Measurements from ENCODE around the gene KIF13A.
"Not testable (repeated sequence)": the region's sequence is repeated elsewhere in the genome, so short reads cannot be mapped to it uniquely, and the experiment has no call there.

Gene KIF13A

GRCh38 chr6:17930321-17930993 lies 57.0 kb downstream of the KIF13A start:
- no peak for DNase-seq

DNA sequence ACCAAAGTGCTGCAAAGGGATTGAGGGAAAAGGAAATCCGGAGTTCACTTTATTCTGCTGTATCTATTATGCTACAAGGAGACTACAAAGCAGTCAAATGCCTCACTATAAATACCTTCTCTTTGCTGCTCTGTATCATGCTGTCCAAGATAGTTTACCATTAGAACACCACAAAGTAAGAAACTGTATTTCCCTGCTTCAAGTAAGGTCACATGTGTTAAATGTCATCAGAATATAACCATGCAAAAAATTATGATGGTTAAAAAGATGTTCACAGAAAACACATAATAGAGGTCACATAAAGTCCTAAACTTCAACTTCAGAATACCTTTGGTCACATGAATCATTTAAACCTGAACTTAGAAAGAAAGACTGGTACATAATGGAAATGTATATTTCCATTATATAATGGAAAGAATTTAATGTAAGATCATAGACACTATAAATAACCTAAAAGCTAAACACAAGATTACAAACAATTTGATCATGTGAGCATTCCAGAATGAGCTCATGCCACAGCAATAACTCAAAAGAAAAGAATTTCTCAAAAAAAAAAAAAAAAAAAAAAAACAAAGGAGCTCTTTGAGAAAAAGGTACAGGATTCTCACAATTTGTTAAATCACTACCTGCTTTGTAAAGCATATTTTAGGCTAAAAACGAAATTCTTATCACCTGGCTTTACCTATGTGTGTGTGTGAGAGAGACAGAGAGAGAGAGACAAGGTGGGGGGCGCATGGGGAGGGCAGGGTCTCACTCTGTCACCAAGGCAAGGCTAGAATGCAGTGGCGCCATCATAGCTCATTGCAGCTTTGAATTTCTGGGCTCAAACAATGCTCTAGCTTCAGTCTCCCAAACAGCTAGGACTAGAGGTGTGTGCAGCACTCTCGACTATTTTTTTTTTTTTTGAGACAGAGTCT lies 58.7 kb downstream of the KIF13A start:
- no peak for DNase-seq

DNA sequence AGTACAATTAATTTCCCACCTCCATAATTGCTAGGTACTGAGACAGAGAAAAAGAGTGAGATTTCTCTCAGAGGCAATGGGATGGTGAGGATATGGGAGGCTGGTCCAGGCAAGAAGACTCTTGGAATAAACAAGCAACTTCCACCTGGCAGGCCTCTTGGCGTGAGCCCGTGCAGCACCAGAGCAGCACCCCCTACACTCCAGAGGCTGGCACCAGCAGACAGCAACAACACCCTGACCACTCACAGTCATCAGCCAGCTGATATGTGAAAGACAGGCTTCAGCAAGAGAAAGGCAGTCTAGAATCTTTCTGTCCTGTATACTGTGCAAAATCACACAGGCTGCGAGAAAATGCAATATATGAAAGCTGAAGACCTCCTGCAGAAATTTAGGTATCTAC lies 59.7 kb downstream of the KIF13A start:
- no peak for DNase-seq

DNA sequence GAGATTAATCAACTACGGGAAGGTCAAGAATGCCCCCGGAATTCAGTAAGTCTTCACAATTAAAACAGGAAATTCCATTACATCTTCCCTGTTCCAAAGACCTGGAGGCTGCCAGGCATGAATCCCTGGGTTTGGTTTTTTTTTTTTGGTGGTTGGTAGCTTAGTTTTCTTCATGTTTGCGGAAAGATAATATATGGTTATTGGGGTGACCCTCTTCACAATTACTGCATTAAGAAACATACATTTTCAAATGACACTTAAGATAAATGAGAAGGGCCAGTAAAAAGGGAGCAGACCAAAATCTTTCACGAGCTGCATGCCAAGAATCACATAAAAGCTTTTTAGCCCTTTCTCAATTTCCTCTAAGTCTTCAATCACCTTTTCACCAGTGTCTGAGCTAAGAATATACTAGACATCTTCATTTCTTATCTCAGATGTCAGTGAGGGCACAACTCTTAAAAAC lies 64.0 kb downstream of the KIF13A start:
- DNase-seq, result no peak

DNA sequence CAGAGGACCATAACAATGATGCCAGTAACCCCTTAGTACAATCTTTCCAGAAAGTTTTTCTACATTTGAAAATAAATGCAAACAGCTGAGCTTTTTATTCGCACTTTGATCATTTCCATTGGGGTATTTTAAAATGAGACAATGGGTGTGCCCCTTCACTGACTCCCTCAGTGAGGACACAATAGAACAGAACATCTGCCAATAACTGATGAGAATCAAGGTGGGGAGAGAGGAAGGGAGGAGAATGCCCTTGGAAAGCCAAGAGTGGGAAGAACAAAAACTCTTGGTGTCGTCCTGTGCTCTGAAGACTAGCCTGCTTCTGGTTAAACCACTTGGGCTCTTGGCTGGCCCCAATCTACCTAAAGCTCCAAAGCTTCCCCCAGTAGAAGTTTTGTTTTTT lies 66.0 kb downstream of the KIF13A start:
- DNase-seq, result no peak

- peak; percentile 16 for DNase-seq
Observed at GRCh38 chr6:17919496-17919895, 67.9 kb downstream of the KIF13A start.

DNA sequence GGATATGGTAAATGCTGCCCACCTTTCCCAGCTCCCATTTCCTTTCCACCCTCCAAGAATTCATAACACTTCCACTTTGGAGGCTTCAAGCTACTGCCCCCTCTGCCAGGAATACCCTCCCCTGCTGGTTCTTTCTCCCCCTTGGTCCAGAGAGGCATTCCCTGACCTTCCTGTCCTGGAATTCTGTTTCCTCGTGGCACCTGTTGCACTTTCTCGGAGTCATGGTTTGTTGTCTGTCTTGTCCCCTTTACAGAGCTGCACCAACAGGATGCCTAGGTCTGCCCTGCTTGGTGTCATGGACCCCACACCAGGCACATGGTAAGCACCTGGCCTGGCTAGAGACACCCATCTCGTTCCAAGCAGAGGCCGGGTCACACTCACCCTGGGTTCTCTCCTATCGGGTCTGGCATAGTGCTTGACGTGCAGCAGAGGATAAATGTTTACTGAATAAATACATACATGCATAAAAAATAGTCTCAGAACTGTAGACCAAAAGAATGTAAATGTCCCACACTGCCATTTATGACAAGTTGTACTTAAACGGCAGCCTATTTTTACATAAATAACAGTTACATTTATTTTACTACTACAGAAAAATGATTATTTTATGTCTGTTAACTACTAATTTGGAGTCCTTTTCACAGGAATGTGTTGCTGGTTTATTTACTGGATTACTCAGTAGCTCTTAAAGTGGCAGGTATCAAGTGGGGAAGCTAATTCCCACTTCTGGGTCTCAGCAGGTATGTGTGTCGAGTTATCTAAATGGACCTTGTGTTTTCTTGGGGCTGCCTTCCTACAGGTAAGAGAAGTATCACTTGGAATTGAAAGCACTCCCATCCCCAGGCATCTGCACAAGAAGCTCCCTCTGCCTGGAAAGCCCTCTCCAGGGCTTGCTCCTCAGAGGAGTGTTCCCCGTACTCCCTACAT lies 69.3 kb downstream of the KIF13A start:
- no peak for DNase-seq

DNA sequence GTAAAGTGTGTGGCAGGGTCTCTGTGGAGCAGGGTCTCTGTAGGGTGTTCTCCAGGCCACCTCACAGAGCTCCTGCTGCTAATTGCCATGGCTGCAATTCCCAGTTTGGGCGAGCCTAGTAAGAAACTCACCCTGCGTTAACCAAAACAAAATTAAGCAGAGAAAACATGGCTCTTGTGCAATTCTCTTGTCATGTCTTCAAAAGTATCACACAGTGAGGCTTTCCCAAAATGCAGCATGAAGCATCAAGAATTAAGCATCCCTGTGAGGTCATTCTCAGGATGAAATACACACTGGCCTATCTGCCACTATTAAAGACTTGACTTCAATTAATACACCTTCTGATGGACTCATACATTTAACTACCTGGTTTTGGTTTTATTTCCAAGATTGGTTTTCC lies 72.8 kb downstream of the KIF13A start:
- DNase-seq, result no peak

GRCh38 chr6:17912521-17912920 lies 74.9 kb downstream of the KIF13A start:
- DNase-seq, result no peak

DNA sequence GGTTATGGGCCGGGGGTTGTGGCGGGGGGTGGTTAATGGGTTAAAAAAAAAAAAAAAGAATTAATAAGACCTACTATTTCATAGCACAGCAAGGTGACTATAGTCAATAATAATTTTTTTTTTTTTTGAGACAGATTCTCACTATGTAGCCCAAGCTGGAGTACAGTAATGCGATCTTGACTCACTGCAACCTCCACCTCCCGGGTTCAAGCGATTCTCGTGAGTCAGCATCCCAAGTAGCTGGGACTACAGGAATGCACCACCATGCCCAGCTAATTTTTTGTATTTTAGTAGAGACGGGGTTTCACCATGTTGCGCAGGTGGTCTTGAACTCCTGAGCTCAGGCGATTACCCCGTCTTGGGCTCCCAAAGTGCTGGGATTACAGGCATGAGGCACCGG lies 75.8 kb downstream of the KIF13A start:
- not testable (repeated sequence) for DNase-seq

DNA sequence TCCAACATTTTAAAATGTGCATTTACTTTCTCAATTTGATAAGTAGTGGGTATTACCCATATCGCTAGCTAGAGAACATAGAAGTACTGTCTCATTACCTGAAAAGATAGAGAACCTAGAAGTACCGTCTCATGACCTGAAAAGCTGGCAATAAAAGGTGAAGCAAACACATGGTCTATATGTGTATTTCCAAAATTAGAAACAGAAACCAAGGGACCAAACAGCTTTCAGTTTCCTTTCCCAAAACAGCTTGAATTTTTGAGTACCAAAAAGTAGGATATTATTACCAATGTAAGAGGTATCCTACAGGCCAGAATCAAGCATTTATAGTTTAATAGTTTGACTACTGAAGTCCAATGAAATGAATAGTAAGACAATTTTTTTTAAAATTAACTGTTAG lies 77.2 kb downstream of the KIF13A start:
- DNase-seq, result no peak

GRCh38 chr6:17908831-17909230 lies 78.6 kb downstream of the KIF13A start:
- no peak for DNase-seq

GRCh38 chr6:17907406-17908229 lies 79.8 kb downstream of the KIF13A start:
- no peak for DNase-seq

DNA sequence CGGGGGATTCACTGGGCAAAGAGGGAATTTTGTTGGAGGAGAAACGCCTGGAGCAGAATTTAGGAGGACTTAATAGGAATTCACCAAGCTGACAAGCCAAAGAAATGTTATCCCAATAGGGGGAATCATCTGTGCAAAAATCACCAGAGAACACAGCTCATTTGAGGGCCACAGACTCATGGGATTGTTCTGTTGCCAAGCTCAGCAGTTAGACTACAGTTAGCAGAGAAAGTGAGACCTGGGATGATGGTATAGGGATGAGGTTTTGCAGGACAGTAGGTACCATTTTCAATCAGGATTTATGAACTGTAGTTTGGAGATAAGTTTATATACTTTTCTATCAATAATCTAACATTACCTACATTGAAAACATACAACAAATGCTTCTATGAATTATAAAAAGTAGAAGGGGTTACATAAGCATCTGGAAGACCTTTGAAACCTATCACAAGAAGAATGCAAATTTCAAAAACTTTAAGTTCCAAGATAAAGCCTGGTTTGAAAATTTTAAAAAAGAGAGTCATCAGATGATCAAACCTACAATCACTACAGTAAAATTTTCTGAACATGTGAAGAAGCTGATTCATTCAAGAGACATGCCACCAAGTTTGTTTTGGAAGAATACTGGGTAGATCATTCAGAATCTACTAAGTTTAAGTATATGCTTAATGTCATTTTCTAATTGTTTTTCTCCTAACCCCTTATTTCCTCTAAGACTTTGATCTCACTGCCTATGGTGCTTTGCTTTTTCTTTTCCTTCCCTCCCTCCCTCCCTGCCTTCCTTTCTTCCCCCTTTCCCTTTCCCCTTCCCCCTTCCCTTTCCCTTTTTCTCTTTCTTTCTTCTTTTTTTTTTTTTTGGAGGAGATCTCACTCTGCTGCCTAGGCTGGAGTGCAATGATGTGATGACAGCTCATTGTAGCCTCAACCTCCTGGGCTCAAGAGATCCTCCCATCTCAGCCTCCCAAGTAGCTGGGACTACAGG lies 81.5 kb downstream of the KIF13A start:
- DNase-seq, result no peak

GRCh38 chr6:17904491-17905120 lies 82.8 kb downstream of the KIF13A start:
- no peak for DNase-seq

GRCh38 chr6:17902974-17903373 lies 84.5 kb downstream of the KIF13A start:
- DNase-seq, result no peak

- no peak for DNase-seq
Observed at GRCh38 chr6:17901493-17901892, 85.9 kb downstream of the KIF13A start.

- DNase-seq, result no peak
Observed at GRCh38 chr6:17900011-17900410, 87.4 kb downstream of the KIF13A start.

DNA sequence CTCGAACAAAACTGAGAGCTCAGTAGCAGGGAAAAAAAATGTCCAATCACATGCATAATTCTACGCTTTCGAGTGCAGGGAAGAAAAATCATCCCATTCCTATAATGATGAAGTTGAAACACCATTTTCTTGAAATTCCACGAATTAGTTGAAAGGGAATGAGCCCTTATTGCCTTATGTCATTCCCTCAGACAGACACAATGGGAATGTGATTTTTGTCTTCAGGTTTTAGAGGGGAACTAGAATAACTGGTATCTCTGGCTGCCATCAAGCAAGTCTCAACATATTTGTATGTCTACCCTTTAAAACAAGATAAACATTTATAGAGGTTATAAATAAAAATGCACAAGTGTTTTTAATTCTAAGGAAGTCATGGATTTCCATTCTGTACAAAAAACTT lies 87.9 kb downstream of the KIF13A start:
- DNase-seq, result no peak

- no peak for DNase-seq
Observed at GRCh38 chr6:17897681-17898080, 89.8 kb downstream of the KIF13A start.

Measured in NCI-H2227 treated with DMSO at 0.1 percent for 48 hours (cell line).